LNCaP clone FGC (cell line): ENCODE data around the gene KNDC1.

Source experiments
- DNase-seq: peaks from one replicate; pipeline ENCODE4 v3.0.0-alpha.2; 2011; ENCODE audit warnings: low read depth
- H3K4me3 ChIP-seq: 2 replicates; pipeline ENCODE4 v1.5.1; 2011; ENCODE audit warnings: mild to moderate bottlenecking, low read depth, low read length, control low read depth
- CTCF ChIP-seq: IDR thresholded peaks from 2 replicates; pipeline ENCODE4 v1.5.1; 2012; ENCODE audit warnings: mild to moderate bottlenecking; ENCODE audit not compliant: control insufficient read depth, insufficient read depth; ENCODE audit errors: extremely low read depth

The KNDC1 gene

GRCh38 chr10:133210398-133211140 is 50.5 kb downstream of the KNDC1 start:
- no peak for TF ChIP-seq CTCF
- no peak overlapping the region for H3K4me3 ChIP-seq
- no peak for DNase-seq

- no peak for TF ChIP-seq CTCF
Measured at GRCh38 chr10:133211141-133211830, 51.3 kb downstream of the KNDC1 start.

GRCh38 chr10:133211959-133212852 is 52.2 kb downstream of the KNDC1 start:
- no peak for TF ChIP-seq CTCF
- H3K4me3 ChIP-seq: no peak overlapping the region
- DNase-seq: no peak

More at GRCh38 chr10:133211141-133211830, 51.3 kb downstream of the KNDC1 start:
- no peak overlapping the region for H3K4me3 ChIP-seq
- DNase-seq: no peak

GRCh38 chr10:133212853-133213494 is 53.0 kb downstream of the KNDC1 start:
- DNase-seq: no peak
- TF ChIP-seq CTCF: no peak
- H3K4me3 ChIP-seq: no peak overlapping the region

- no peak for DNase-seq
- H3K4me3 ChIP-seq: no peak overlapping the region
- no peak for TF ChIP-seq CTCF
Measured at GRCh38 chr10:133213641-133214467, 53.8 kb downstream of the KNDC1 start.
